K562 (cell line): ENCODE data around the gene LASP1NB.

Source experiments
- CBX5 ChIP-seq: IDR thresholded peaks from 2 replicates; pipeline ENCODE4 v1.6.1; 2014; ENCODE audit warnings: low read depth, borderline replicate concordance
- CREB1 ChIP-seq, 2 experiments: sonication (generic) in 1 of 2; formaldehyde crosslinking in 1 of 2; IDR thresholded peaks; 2 replicates each; pipeline versions ENCODE4 v1.6.1 to v1.8.0; 2012 to 2022; ENCODE audit warnings: inconsistent platforms in 1 of 2, mild to moderate bottlenecking in 1 of 2, missing genetic modification reagents in 1 of 2, moderate library complexity in 1 of 2
- HDGF ChIP-seq: fragments of 450-650 bp; IDR thresholded peaks from 2 replicates; pipeline ENCODE4 v1.6.1; 2016
- KAT2B ChIP-seq: IDR thresholded peaks from one replicate; pipeline ENCODE4 v1.6.1; 2012; ENCODE audit warnings: low read depth, mild to moderate bottlenecking, control low read depth, inconsistent platforms, low read length, moderate library complexity
- PTTG1 ChIP-seq: fragments of 450-650 bp; IDR thresholded peaks from 2 replicates; pipeline ENCODE4 v1.6.1; 2016; ENCODE audit warnings: low read depth, mild to moderate bottlenecking, missing genetic modification characterization, missing compliant biosample characterization
- TARDBP ChIP-seq: fragments of 450-650 bp; IDR thresholded peaks from 2 replicates; pipeline ENCODE4 v1.6.1; 2016
- WHSC1 ChIP-seq: IDR thresholded peaks from one replicate; pipeline ENCODE4 v1.6.1; 2012; ENCODE audit warnings: low read length, control low read depth, inconsistent platforms
- ZNF124 ChIP-seq: sonication (generic); formaldehyde crosslinking; IDR thresholded peaks from 2 replicates; pipeline ENCODE4 v1.8.1; 2022; ENCODE audit warnings: missing genetic modification reagents
- ZNF212 ChIP-seq: fragments of 450-650 bp; formaldehyde crosslinking; IDR thresholded peaks from 2 replicates; pipeline ENCODE4 v1.4.0; 2020; ENCODE audit warnings: mild to moderate bottlenecking
- ZNF24 ChIP-seq: fragments of 450-650 bp; IDR thresholded peaks from 2 replicates; pipeline ENCODE4 v1.6.1; 2016
- ZNF253 ChIP-seq: fragments of 250-450 bp; sonication (Bioruptor Pico); conservative IDR thresholded peaks from 2 replicates; pipeline ENCODE4 v1.6.1; 2021; ENCODE audit warnings: mild to moderate bottlenecking
- ZNF311 ChIP-seq: fragments of 250-450 bp; sonication (Bioruptor Pico); IDR thresholded peaks from 2 replicates; pipeline ENCODE4 v1.4.0; 2020; ENCODE audit warnings: mild to moderate bottlenecking, moderate library complexity
- TF ChIP-seq, protein P1 (sequence below): fragments of 450-650 bp; IDR thresholded peaks from 2 replicates; pipeline ENCODE4 v1.6.1; 2016; ENCODE audit warnings: low read depth
- TF ChIP-seq, protein P2 (sequence below): fragments of 250-450 bp; sonication (Bioruptor Pico); IDR thresholded peaks from 2 replicates; pipeline ENCODE4 v1.5.0; 2021
- TF ChIP-seq, protein P3 (sequence below), 2 experiments: fragments of 200-800 bp in 1 of 2; sonication (Bioruptor generic) in 1 of 2; sonication (generic) in 1 of 2; formaldehyde crosslinking in 1 of 2; IDR thresholded peaks in 1 of 2; conservative IDR thresholded peaks in 1 of 2; 2 replicates each; pipeline versions ENCODE4 v1.5.0 to v1.6.1; 2016 to 2020; ENCODE audit warnings: missing compliant biosample characterization in 1 of 2, missing genetic modification characterization in 1 of 2, missing genetic modification reagents in 1 of 2
- TF ChIP-seq, protein P4 (sequence below), 3 experiments: IDR thresholded peaks in 2 of 3; conservative IDR thresholded peaks in 1 of 3; 2 replicates each; pipeline ENCODE4 v1.5.1; 2011 to 2012; ENCODE audit warnings: low read length in 3 of 3, mild to moderate bottlenecking in 3 of 3, control low read depth in 2 of 3, improper control_type of control experiment in 1 of 3, inconsistent platforms in 1 of 3, low read depth in 1 of 3, mixed read lengths in 1 of 3, moderate library complexity in 1 of 3; ENCODE audit not compliant: insufficient read depth in 2 of 3

The LASP1NB gene

DNA sequence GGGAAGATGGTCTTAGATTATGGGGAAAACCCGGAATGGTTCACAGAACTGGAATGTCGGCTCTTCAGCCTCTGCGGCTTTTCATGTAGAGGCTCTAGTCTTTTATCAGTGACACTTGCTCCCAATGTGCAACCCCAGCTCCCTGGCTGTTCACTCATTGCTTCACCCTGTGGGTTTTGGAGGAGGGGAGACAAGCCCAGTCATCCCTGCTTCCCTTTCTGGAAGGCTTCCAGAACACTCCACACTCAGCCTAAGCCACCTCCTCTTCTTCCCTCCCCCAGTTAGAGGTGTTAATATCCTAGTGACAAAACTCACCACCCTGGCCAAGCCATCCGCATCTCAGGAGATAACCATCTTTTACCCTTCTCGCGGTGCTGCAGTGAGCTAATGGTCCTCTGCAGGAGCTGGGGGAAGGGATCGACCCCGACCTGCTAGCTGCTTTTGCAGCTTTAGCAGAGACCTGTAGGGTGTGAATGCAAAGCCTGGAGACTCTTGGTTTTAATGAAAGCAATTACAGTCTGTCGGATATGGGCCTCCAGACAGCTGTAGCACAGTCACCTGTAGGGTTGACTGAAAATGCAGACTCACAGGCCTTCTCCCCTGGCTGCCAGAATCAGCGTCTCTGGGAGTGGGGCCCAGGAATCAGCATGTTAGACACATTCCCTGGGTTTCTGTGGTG, 24.3 kb upstream of the LASP1NB start (continued):
- TF ChIP-seq, protein P1, sequence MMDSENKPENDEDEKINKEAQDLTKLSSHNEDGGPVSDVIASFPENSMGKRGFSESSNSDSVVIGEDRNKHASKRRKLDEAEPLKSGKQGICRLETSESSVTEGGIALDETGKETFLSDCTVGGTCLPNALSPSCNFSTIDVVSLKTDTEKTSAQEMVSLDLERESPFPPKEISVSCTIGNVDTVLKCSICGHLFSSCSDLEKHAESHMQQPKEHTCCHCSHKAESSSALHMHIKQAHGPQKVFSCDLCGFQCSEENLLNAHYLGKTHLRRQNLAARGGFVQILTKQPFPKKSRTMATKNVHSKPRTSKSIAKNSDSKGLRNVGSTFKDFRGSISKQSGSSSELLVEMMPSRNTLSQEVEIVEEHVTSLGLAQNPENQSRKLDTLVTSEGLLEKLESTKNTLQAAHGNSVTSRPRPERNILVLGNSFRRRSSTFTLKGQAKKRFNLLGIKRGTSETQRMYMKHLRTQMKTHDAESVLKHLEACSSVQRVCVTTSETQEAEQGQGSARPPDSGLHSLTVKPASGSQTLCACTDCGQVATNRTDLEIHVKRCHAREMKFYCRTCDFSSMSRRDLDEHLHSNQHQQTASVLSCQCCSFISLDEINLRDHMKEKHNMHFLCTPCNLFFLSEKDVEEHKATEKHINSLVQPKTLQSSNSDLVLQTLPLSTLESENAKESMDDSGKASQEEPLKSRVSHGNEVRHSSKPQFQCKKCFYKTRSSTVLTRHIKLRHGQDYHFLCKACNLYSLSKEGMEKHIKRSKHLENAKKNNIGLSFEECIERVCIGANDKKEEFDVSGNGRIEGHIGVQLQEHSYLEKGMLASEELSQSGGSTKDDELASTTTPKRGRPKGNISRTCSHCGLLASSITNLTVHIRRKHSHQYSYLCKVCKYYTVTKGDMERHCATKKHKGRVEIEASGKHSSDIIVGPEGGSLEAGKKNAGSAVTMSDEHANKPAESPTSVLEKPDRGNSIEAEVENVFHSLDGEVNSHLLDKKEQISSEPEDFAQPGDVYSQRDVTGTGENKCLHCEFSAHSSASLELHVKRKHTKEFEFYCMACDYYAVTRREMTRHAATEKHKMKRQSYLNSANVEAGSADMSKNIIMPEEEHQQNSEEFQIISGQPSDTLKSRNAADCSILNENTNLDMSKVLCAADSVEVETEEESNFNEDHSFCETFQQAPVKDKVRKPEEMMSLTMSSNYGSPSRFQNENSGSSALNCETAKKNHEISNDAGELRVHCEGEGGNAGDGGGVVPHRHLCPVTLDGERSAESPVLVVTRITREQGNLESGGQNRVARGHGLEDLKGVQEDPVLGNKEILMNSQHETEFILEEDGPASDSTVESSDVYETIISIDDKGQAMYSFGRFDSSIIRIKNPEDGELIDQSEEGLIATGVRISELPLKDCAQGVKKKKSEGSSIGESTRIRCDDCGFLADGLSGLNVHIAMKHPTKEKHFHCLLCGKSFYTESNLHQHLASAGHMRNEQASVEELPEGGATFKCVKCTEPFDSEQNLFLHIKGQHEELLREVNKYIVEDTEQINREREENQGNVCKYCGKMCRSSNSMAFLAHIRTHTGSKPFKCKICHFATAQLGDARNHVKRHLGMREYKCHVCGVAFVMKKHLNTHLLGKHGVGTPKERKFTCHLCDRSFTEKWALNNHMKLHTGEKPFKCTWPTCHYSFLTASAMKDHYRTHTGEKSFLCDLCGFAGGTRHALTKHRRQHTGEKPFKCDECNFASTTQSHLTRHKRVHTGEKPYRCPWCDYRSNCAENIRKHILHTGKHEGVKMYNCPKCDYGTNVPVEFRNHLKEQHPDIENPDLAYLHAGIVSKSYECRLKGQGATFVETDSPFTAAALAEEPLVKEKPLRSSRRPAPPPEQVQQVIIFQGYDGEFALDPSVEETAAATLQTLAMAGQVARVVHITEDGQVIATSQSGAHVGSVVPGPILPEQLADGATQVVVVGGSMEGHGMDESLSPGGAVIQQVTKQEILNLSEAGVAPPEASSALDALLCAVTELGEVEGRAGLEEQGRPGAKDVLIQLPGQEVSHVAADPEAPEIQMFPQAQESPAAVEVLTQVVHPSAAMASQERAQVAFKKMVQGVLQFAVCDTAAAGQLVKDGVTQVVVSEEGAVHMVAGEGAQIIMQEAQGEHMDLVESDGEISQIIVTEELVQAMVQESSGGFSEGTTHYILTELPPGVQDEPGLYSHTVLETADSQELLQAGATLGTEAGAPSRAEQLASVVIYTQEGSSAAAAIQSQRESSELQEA = no peak
- TF ChIP-seq KAT2B (no peak), ZNF124 (no peak), WHSC1 (no peak), TARDBP (no peak; the same call in 1 of the 2 replicates), PTTG1 (no peak), ZNF24 (peak; percentile 97), CREB1 (IDR thresholded peaks at IDR 0.05) (no peak), CREB1 (CRISPR knock-in tag; IDR thresholded peaks at IDR 0.05) (no peak), ZNF253 (CRISPR knock-in tag) (no peak), HDGF (no peak), ZNF212 (CRISPR knock-in tag) (no peak), CBX5 (no peak), ZNF311 (no peak)
- TF ChIP-seq, protein P2, sequence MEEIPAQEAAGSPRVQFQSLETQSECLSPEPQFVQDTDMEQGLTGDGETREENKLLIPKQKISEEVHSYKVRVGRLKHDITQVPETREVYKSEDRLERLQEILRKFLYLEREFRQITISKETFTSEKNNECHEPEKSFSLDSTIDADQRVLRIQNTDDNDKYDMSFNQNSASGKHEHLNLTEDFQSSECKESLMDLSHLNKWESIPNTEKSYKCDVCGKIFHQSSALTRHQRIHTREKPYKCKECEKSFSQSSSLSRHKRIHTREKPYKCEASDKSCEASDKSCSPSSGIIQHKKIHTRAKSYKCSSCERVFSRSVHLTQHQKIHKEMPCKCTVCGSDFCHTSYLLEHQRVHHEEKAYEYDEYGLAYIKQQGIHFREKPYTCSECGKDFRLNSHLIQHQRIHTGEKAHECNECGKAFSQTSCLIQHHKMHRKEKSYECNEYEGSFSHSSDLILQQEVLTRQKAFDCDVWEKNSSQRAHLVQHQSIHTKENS (CRISPR knock-in tag) = no peak
- TF ChIP-seq, protein P3, sequence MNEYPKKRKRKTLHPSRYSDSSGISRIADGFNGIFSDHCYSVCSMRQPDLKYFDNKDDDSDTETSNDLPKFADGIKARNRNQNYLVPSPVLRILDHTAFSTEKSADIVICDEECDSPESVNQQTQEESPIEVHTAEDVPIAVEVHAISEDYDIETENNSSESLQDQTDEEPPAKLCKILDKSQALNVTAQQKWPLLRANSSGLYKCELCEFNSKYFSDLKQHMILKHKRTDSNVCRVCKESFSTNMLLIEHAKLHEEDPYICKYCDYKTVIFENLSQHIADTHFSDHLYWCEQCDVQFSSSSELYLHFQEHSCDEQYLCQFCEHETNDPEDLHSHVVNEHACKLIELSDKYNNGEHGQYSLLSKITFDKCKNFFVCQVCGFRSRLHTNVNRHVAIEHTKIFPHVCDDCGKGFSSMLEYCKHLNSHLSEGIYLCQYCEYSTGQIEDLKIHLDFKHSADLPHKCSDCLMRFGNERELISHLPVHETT (CRISPR knock-in tag; conservative IDR thresholded peaks at IDR 0.05 in 1 of 2, IDR thresholded peaks at IDR 0.05 in 1 of 2) = peak in 1 of 2 experiments; percentile 51; a peak in 1 of 4 replicates
- TF ChIP-seq, protein P4, sequence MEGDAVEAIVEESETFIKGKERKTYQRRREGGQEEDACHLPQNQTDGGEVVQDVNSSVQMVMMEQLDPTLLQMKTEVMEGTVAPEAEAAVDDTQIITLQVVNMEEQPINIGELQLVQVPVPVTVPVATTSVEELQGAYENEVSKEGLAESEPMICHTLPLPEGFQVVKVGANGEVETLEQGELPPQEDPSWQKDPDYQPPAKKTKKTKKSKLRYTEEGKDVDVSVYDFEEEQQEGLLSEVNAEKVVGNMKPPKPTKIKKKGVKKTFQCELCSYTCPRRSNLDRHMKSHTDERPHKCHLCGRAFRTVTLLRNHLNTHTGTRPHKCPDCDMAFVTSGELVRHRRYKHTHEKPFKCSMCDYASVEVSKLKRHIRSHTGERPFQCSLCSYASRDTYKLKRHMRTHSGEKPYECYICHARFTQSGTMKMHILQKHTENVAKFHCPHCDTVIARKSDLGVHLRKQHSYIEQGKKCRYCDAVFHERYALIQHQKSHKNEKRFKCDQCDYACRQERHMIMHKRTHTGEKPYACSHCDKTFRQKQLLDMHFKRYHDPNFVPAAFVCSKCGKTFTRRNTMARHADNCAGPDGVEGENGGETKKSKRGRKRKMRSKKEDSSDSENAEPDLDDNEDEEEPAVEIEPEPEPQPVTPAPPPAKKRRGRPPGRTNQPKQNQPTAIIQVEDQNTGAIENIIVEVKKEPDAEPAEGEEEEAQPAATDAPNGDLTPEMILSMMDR (IDR thresholded peaks at IDR 0.05 in 2 of 3, conservative IDR thresholded peaks at IDR 0.05 in 1 of 3; ENCODE audit: insufficient read depth in 2 of 3, low read depth in 1 of 3, low read length in 3 of 3) = no peak
